WTC11 (cell line): ENCODE measurements around the gene MTFR2. TPM values are rescaled to one million over a fixed set of nuclear protein-coding genes. Genes with fewer than 3 reads are reported as not detected.

Source experiments
- ATAC-seq: fragments of 200-7000 bp; cut with Tn5 transposase; 2 replicates; pipeline ENCODE4 v1.10.0; 2021; ENCODE audit warnings: mild to moderate bottlenecking, moderate library complexity
- CTCF ChIA-PET: fragments of 300-600 bp; sonication (Branson Sonifier 250); formaldehyde crosslinking; loops from one replicate; lab custom pipeline; 2021; ENCODE audit warnings: antibody characterized with exemption; lab: Charles Lee
- POLR2A ChIA-PET: fragments of 350-600 bp; sonication (Branson Sonifier 250); formaldehyde crosslinking; loops from one replicate; lab custom pipeline; 2021; ENCODE audit warnings: antibody characterized with exemption; lab: Charles Lee
- DNase-seq: peaks from one replicate; pipeline ENCODE4 v3.0.0; 2021; ENCODE audit warnings: low spot score
- H3K27ac Mint-ChIP-seq: 2 replicates; pipeline ENCODE4 v1.8.0; 2021; ENCODE audit warnings: mixed read lengths
- H3K27me3 Mint-ChIP-seq: 2 replicates; pipeline ENCODE4 v1.8.0; 2021; ENCODE audit warnings: low read depth, mild to moderate bottlenecking, moderate library complexity, mixed read lengths
- H3K36me3 Mint-ChIP-seq: 2 replicates; pipeline ENCODE4 v1.8.0; 2021; ENCODE audit warnings: mixed read lengths
- H3K4me1 Mint-ChIP-seq: 2 replicates; pipeline ENCODE4 v1.8.0; 2022; ENCODE audit warnings: mixed read lengths
- H3K4me3 Mint-ChIP-seq: 2 replicates; pipeline ENCODE4 v1.8.0; 2021; ENCODE audit warnings: mild to moderate bottlenecking, moderate library complexity, mixed read lengths
- H3K9me3 Mint-ChIP-seq: 2 replicates; pipeline ENCODE4 v1.8.0; 2021; ENCODE audit warnings: mixed read lengths
- ATF3 ChIP-seq: sonication (generic); formaldehyde crosslinking; conservative IDR thresholded peaks from 2 replicates; pipeline ENCODE4 v1.8.1; 2022; ENCODE audit warnings: mild to moderate bottlenecking, missing genetic modification reagents
- ATF6 ChIP-seq: sonication (generic); formaldehyde crosslinking; IDR thresholded peaks from 2 replicates; pipeline ENCODE4 v1.8.1; 2023; ENCODE audit warnings: mild to moderate bottlenecking, missing genetic modification reagents
- CBFB ChIP-seq: sonication (generic); formaldehyde crosslinking; IDR thresholded peaks from 2 replicates; pipeline ENCODE4 v1.8.1; 2022; ENCODE audit warnings: mild to moderate bottlenecking, low read depth, missing genetic modification reagents
- CTCF ChIP-seq: fragments of 200-600 bp; IDR thresholded peaks from 2 replicates; pipeline ENCODE4 v1.8.0; 2022; ENCODE audit warnings: antibody characterized with exemption
- HMGA2 ChIP-seq: fragments of 250-450 bp; sonication (Bioruptor Pico); IDR thresholded peaks from 2 replicates; pipeline ENCODE4 v1.4.0; 2021; ENCODE audit warnings: mild to moderate bottlenecking, moderate library complexity
- MLX ChIP-seq: sonication (generic); formaldehyde crosslinking; IDR thresholded peaks from 2 replicates; pipeline ENCODE4 v1.8.1; 2023; ENCODE audit warnings: mild to moderate bottlenecking, missing genetic modification reagents, moderate library complexity
- MYBL2 ChIP-seq: sonication (generic); formaldehyde crosslinking; IDR thresholded peaks from 2 replicates; pipeline ENCODE4 v1.8.1; 2023; ENCODE audit warnings: mild to moderate bottlenecking, moderate library complexity, missing genetic modification reagents
- NR3C1 ChIP-seq: sonication (generic); formaldehyde crosslinking; conservative IDR thresholded peaks from 2 replicates; pipeline ENCODE4 v1.8.1; 2023; ENCODE audit warnings: low read depth, mild to moderate bottlenecking, missing genetic modification reagents
- OVOL2 ChIP-seq: fragments of 250-450 bp; sonication (Bioruptor Pico); IDR thresholded peaks from 2 replicates; pipeline ENCODE4 v1.9.0; 2021; ENCODE audit warnings: mild to moderate bottlenecking, borderline replicate concordance
- RORB ChIP-seq: fragments of 250-450 bp; sonication (Bioruptor Pico); IDR thresholded peaks from 2 replicates; pipeline ENCODE4 v1.9.0; 2021; ENCODE audit warnings: mild to moderate bottlenecking
- SMAD3 ChIP-seq: sonication (generic); formaldehyde crosslinking; IDR thresholded peaks from 2 replicates; pipeline ENCODE4 v1.8.0; 2022; ENCODE audit warnings: missing genetic modification reagents, mild to moderate bottlenecking, borderline replicate concordance
- SOX15 ChIP-seq: fragments of 250-450 bp; sonication (Bioruptor Pico); IDR thresholded peaks from 2 replicates; pipeline ENCODE4 v1.9.0; 2021; ENCODE audit warnings: mild to moderate bottlenecking
- TCF7 ChIP-seq: sonication (generic); formaldehyde crosslinking; IDR thresholded peaks from 2 replicates; pipeline ENCODE4 v1.8.0; 2022; ENCODE audit warnings: mild to moderate bottlenecking, low read depth, missing genetic modification reagents, moderate library complexity
- TP53 ChIP-seq: sonication (generic); formaldehyde crosslinking; IDR thresholded peaks from 2 replicates; pipeline ENCODE4 v1.8.1; 2023; ENCODE audit warnings: mild to moderate bottlenecking, missing genetic modification reagents
- ZBTB21 ChIP-seq: sonication (generic); formaldehyde crosslinking; IDR thresholded peaks from 2 replicates; pipeline ENCODE4 v1.8.1; 2023; ENCODE audit warnings: mild to moderate bottlenecking, missing genetic modification reagents, borderline replicate concordance
- ZNF121 ChIP-seq: sonication (generic); formaldehyde crosslinking; IDR thresholded peaks from 2 replicates; pipeline ENCODE4 v1.8.0; 2023; ENCODE audit warnings: missing genetic modification reagents
- ZNF138 ChIP-seq: sonication (generic); formaldehyde crosslinking; conservative IDR thresholded peaks from 2 replicates; pipeline ENCODE4 v1.8.1; 2022; ENCODE audit warnings: mild to moderate bottlenecking, moderate library complexity, missing genetic modification reagents
- ZNF219 ChIP-seq: sonication (generic); formaldehyde crosslinking; IDR thresholded peaks from 2 replicates; pipeline ENCODE4 v1.8.0; 2023; ENCODE audit warnings: missing genetic modification reagents, mild to moderate bottlenecking, borderline replicate concordance
- ZNF281 ChIP-seq: sonication (generic); formaldehyde crosslinking; IDR thresholded peaks from 2 replicates; pipeline ENCODE4 v1.8.0; 2023; ENCODE audit warnings: mild to moderate bottlenecking, missing genetic modification reagents
- ZNF423 ChIP-seq: fragments of 250-450 bp; sonication (Bioruptor Pico); IDR thresholded peaks from 2 replicates; pipeline ENCODE4 v2.1.2; 2022; ENCODE audit warnings: mild to moderate bottlenecking, moderate library complexity
- total RNA-seq: library from RNA; stranded (reverse); gene quantifications from 3 replicates; pipeline ENCODE4 v1.2.3, GENCODE V29; 2021
- TF ChIP-seq, protein P1 (sequence below): fragments of 250-450 bp; sonication (Bioruptor Pico); IDR thresholded peaks from 2 replicates; pipeline ENCODE4 v1.8.0; 2021; ENCODE audit warnings: mild to moderate bottlenecking
- TF ChIP-seq, protein P2 (sequence below): fragments of 250-450 bp; sonication (Bioruptor Pico); IDR thresholded peaks from 2 replicates; pipeline ENCODE4 v1.9.0; 2021; ENCODE audit warnings: mild to moderate bottlenecking
- TF ChIP-seq, protein P3 (sequence below): sonication (generic); formaldehyde crosslinking; IDR thresholded peaks from 2 replicates; pipeline ENCODE4 v1.8.1; 2022; ENCODE audit warnings: low read depth, missing genetic modification reagents, borderline replicate concordance

MTFR2 gene
- total RNA-seq, 1 experiment from 2014 or later: 8.5 TPM

GRCh38 chr6:136274062-136274461 lies 24.0 kb upstream of the MTFR2 start:
- Mint-ChIP-seq H3K4me3 (no peak overlapping the region), H3K4me1 (no peaks in the 10 kb centered on the region), H3K27ac (no peak overlapping the region), H3K27me3 (no peaks in the 10 kb centered on the region), H3K36me3 (peaks cover 82% of the 10 kb centered on the region), H3K9me3 (no peaks in the 10 kb centered on the region)
- ATAC-seq: no peak
- no peak for DNase-seq
- CTCF ChIA-PET: interaction anchor here (0.7 to 0.8 kb wide), 3 partner anchors 273 to 365 kb away, joined by 3 read pairs; partner anchors contain the start of gene MAP7
- POLR2A ChIA-PET: interaction anchor here (1.1 kb wide), 1 partner anchor 16 kb away, joined by 3 read pairs; the partner anchor contains the start of gene BCLAF1
- TF ChIP-seq SMAD3 (CRISPR knock-in tag) (no peak), NR3C1 (CRISPR knock-in tag) (no peak), ZNF423 (CRISPR knock-in tag) (no peak), ZNF281 (CRISPR knock-in tag) (no peak), TP53 (CRISPR knock-in tag) (no peak), ATF6 (CRISPR knock-in tag) (no peak), RORB (CRISPR knock-in tag) (no peak), HMGA2 (CRISPR knock-in tag) (no peak), OVOL2 (CRISPR knock-in tag) (no peak), CBFB (CRISPR knock-in tag) (no peak), MLX (CRISPR knock-in tag) (no peak), TCF7 (CRISPR knock-in tag) (no peak), MYBL2 (no peak), CTCF (no peak), ZNF121 (CRISPR knock-in tag) (no peak), ZBTB21 (no peak), SOX15 (CRISPR knock-in tag) (no peak), ZNF219 (CRISPR knock-in tag) (no peak)
- TF ChIP-seq, protein P1, sequence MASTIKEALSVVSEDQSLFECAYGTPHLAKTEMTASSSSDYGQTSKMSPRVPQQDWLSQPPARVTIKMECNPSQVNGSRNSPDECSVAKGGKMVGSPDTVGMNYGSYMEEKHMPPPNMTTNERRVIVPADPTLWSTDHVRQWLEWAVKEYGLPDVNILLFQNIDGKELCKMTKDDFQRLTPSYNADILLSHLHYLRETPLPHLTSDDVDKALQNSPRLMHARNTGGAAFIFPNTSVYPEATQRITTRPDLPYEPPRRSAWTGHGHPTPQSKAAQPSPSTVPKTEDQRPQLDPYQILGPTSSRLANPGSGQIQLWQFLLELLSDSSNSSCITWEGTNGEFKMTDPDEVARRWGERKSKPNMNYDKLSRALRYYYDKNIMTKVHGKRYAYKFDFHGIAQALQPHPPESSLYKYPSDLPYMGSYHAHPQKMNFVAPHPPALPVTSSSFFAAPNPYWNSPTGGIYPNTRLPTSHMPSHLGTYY: no peak

- Mint-ChIP-seq H3K27ac (no peak overlapping the region; the same call in 1 of the 2 replicates), H3K36me3 (peaks cover 84% of the 10 kb centered on the region), H3K4me3 (no peak overlapping the region), H3K27me3 (no peaks in the 10 kb centered on the region), H3K9me3 (no peaks in the 10 kb centered on the region), H3K4me1 (no peaks in the 10 kb centered on the region)
- DNase-seq (no peak), ATAC-seq (no peak)
- ChIA-PET POLR2A (no interaction called here), CTCF (no interaction called here)
- TF ChIP-seq, protein P2, sequence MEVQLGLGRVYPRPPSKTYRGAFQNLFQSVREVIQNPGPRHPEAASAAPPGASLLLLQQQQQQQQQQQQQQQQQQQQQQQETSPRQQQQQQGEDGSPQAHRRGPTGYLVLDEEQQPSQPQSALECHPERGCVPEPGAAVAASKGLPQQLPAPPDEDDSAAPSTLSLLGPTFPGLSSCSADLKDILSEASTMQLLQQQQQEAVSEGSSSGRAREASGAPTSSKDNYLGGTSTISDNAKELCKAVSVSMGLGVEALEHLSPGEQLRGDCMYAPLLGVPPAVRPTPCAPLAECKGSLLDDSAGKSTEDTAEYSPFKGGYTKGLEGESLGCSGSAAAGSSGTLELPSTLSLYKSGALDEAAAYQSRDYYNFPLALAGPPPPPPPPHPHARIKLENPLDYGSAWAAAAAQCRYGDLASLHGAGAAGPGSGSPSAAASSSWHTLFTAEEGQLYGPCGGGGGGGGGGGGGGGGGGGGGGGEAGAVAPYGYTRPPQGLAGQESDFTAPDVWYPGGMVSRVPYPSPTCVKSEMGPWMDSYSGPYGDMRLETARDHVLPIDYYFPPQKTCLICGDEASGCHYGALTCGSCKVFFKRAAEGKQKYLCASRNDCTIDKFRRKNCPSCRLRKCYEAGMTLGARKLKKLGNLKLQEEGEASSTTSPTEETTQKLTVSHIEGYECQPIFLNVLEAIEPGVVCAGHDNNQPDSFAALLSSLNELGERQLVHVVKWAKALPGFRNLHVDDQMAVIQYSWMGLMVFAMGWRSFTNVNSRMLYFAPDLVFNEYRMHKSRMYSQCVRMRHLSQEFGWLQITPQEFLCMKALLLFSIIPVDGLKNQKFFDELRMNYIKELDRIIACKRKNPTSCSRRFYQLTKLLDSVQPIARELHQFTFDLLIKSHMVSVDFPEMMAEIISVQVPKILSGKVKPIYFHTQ (CRISPR knock-in tag): no peak
- no peak for TF ChIP-seq CBFB (CRISPR knock-in tag)
- no peak for TF ChIP-seq ATF3 (CRISPR knock-in tag)
- TF ChIP-seq, protein P3, sequence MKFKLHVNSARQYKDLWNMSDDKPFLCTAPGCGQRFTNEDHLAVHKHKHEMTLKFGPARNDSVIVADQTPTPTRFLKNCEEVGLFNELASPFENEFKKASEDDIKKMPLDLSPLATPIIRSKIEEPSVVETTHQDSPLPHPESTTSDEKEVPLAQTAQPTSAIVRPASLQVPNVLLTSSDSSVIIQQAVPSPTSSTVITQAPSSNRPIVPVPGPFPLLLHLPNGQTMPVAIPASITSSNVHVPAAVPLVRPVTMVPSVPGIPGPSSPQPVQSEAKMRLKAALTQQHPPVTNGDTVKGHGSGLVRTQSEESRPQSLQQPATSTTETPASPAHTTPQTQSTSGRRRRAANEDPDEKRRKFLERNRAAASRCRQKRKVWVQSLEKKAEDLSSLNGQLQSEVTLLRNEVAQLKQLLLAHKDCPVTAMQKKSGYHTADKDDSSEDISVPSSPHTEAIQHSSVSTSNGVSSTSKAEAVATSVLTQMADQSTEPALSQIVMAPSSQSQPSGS: no peak
- TF ChIP-seq ZNF138 (CRISPR knock-in tag): no peak
Observed at GRCh38 chr6:136265101-136265500, 15.0 kb upstream of the MTFR2 start.
